Gastroesophageal sphincter (tissue), 3 donors: ENCODE data around the gene METTL16.

Experiments
- CTCF ChIP-seq, 4 experiments: fragments of 200-600 bp in 2 of 4; fragments of 450-650 bp in 2 of 4; sonication (generic) in 1 of 4; IDR thresholded peaks; one replicate each; pipeline ENCODE4 v1.5.1; 2017 to 2019; ENCODE audit warnings: antibody characterized with exemption in 4 of 4, mild to moderate bottlenecking in 2 of 4, moderate library complexity in 2 of 4
- EP300 ChIP-seq: sonication (generic); formaldehyde crosslinking; IDR thresholded peaks from one replicate; pipeline ENCODE4 v1.6.1; 2017; ENCODE audit warnings: antibody characterized with exemption, mild to moderate bottlenecking
- POLR2A ChIP-seq, 2 donors: fragments of 450-650 bp; IDR thresholded peaks; one replicate each; pipeline ENCODE4 v1.6.1; 2017; ENCODE audit warnings: antibody characterized with exemption in 2 of 2, mild to moderate bottlenecking in 2 of 2, moderate library complexity in 1 of 2

- TF ChIP-seq CTCF (IDR thresholded peaks at IDR 0.05) (no peak), POLR2A (IDR thresholded peaks at IDR 0.05) (no peak), EP300 (no peak)
These were observed 1.1 kb downstream of the METTL16 start for GRCh38 chr17:2510559-2510958.
